ENCODE measurements around the gene ZSCAN31. TPM values are rescaled to one million over a fixed set of nuclear protein-coding genes. Genes with fewer than 3 reads are reported as not detected.

Gene ZSCAN31
- 1.3 TPM for polyA plus RNA-seq (2013, experiment 1 of 2)
- 1.2 TPM for polyA plus RNA-seq (2013, experiment 2 of 2)

- Histone ChIP-seq H3K27ac (ENCODE audit: low read length, poor library complexity, severe bottlenecking) (peak within 1 kb of the TSS; percentile 99), H4K8ac (ENCODE audit: low read length) (peak within 1 kb of the TSS; percentile 70)
These were observed at the start of gene ZSCAN31 for GRCh38 chr6:28335564-28336283. Gene ZSCAN31 (minus strand): TSS chr6:28336148. CDS start chr6:28329683, 6,465 bp downstream.

GRCh38 chr6:28384143-28384533 lies 48.2 kb upstream of the ZSCAN31 start:
- H4K91ac ChIP-seq (ENCODE audit: low read length): no peak overlapping the region
- no peaks in the 10 kb centered on the region for H3K27me3 ChIP-seq (ENCODE audit: control insufficient read depth in 1 of 2, insufficient read depth in 1 of 2, low read length in 2 of 2)
- peaks cover 27% of the 10 kb centered on the region for H3K79me1 ChIP-seq (replicated peaks; ENCODE audit: low read length, poor library complexity, severe bottlenecking)
- H3K4me2 ChIP-seq (ENCODE audit: low read length, poor library complexity, severe bottlenecking): no peak overlapping the region
- no peak overlapping the region for H3K23ac ChIP-seq (ENCODE audit: low read length in 2 of 2)
- no peak overlapping the region for H2BK120ac ChIP-seq (ENCODE audit: low read depth, low read length)
- peaks cover 8 to 67% of the 10 kb centered on the region in 2 experiments for H3K36me3 ChIP-seq (ENCODE audit: control insufficient read depth in 1 of 2, insufficient read depth in 2 of 2, low read depth in 1 of 2, low read length in 2 of 2)
- H3K4me3 ChIP-seq (ENCODE audit: insufficient read depth in 1 of 2, low read depth in 1 of 2, low read length in 2 of 2): no peak overlapping the region
- H3K4ac ChIP-seq (ENCODE audit: low read depth in 1 of 2, low read length in 2 of 2): peak overlapping the region in 1 of 2 experiments; percentile 15
- no peak overlapping the region for H2BK12ac ChIP-seq (ENCODE audit: low read length in 2 of 2)
- H2AFZ ChIP-seq (ENCODE audit: low read depth, low read length): no peak overlapping the region
- H3K4me1 ChIP-seq (ENCODE audit: control insufficient read depth, insufficient read depth, low read depth, low read length): peaks cover 1% of the 10 kb centered on the region
- no peak overlapping the region for H4K8ac ChIP-seq (ENCODE audit: low read length)
- no peak overlapping the region for H2AK5ac ChIP-seq (ENCODE audit: low read length, severe bottlenecking)
- H2BK15ac ChIP-seq (ENCODE audit: low read depth, poor library complexity, severe bottlenecking): no peak overlapping the region
- H2BK5ac ChIP-seq (ENCODE audit: low read depth, low read length, poor library complexity, severe bottlenecking): no peak overlapping the region
- 100% methylated on average over 1 of the region's 2 CpGs for WGBS
- peaks cover 11% of the 10 kb centered on the region for H3K9me3 ChIP-seq (ENCODE audit: control insufficient read depth, low read length)
- no peak overlapping the region for H3K14ac ChIP-seq (ENCODE audit: low read length in 2 of 2)
- no peak for DNase-seq
- H3K9ac ChIP-seq (ENCODE audit: low read length): no peak overlapping the region
- H3K18ac ChIP-seq (ENCODE audit: low read depth in 1 of 2, low read length in 2 of 2): no peak overlapping the region
- H3K27ac ChIP-seq (ENCODE audit: low read length, poor library complexity, severe bottlenecking): no peak overlapping the region

More at GRCh38 chr6:28335564-28336283, at the start of gene ZSCAN31:
- H3K23ac ChIP-seq (ENCODE audit: low read length in 2 of 2): peak within 1 kb of the TSS in 1 of 2 experiments; percentile 72
- H3K4me2 ChIP-seq (ENCODE audit: low read length, poor library complexity, severe bottlenecking): peak within 1 kb of the TSS; percentile 98
- H3K18ac ChIP-seq (ENCODE audit: low read depth in 1 of 2, low read length in 2 of 2): peak within 1 kb of the TSS; percentile 79 to 91
- H2AK5ac ChIP-seq (ENCODE audit: low read length, severe bottlenecking): peak within 1 kb of the TSS; percentile 92
- peak within 1 kb of the TSS; percentile 74 to 92 for H3K4me3 ChIP-seq (ENCODE audit: insufficient read depth in 1 of 2, low read depth in 1 of 2, low read length in 2 of 2)
- peak within 1 kb of the TSS; percentile 78 for H2BK120ac ChIP-seq (ENCODE audit: low read depth, low read length)
- H3K36me3 ChIP-seq (ENCODE audit: control insufficient read depth in 1 of 2, insufficient read depth in 2 of 2, low read depth in 1 of 2, low read length in 2 of 2): no peaks in the 10 kb centered on the region
- no peaks in the 10 kb centered on the region for H3K9me3 ChIP-seq (ENCODE audit: control insufficient read depth, low read length)
- H3K14ac ChIP-seq (ENCODE audit: low read length in 2 of 2): peak within 1 kb of the TSS in 1 of 2 experiments; percentile 11
- WGBS: under 1% methylated on average over 35 of the region's 35 CpGs
- H4K91ac ChIP-seq (ENCODE audit: low read length): peak within 1 kb of the TSS; percentile 64
- peak within 1 kb of the TSS; percentile 96 for H2BK5ac ChIP-seq (ENCODE audit: low read depth, low read length, poor library complexity, severe bottlenecking)
- H2BK15ac ChIP-seq (ENCODE audit: low read depth, poor library complexity, severe bottlenecking): peak within 1 kb of the TSS; percentile 97
- H3K4ac ChIP-seq (ENCODE audit: low read depth in 1 of 2, low read length in 2 of 2): peak within 1 kb of the TSS; percentile 35 to 77
- H3K9ac ChIP-seq (ENCODE audit: low read length): peak within 1 kb of the TSS; percentile 94
- peak; percentile 99 for DNase-seq
- peaks cover 2% of the 10 kb centered on the region for H3K79me1 ChIP-seq (replicated peaks; ENCODE audit: low read length, poor library complexity, severe bottlenecking)
- H2AFZ ChIP-seq (ENCODE audit: low read depth, low read length): peak within 1 kb of the TSS; percentile 61
- H3K4me1 ChIP-seq (ENCODE audit: control insufficient read depth, insufficient read depth, low read depth, low read length): peaks cover 3% of the 10 kb centered on the region
- H3K27me3 ChIP-seq (ENCODE audit: control insufficient read depth in 1 of 2, insufficient read depth in 1 of 2, low read length in 2 of 2): no peaks in the 10 kb centered on the region
- H2BK12ac ChIP-seq (ENCODE audit: low read length in 2 of 2): peak within 1 kb of the TSS in 1 of 2 experiments; percentile 49

GRCh38 chr6:28383235-28384142 lies 47.5 kb upstream of the ZSCAN31 start:
- H3K36me3 ChIP-seq (ENCODE audit: control insufficient read depth in 1 of 2, insufficient read depth in 2 of 2, low read depth in 1 of 2, low read length in 2 of 2): peaks cover 8 to 66% of the 10 kb centered on the region in 2 experiments
- whole genome bisulfite sequencing: 23% methylated on average over 31 of the region's 31 CpGs
- H3K4me2 ChIP-seq (ENCODE audit: low read length, poor library complexity, severe bottlenecking): peak overlapping the region; percentile 71
- H4K91ac ChIP-seq (ENCODE audit: low read length): peak overlapping the region; percentile 39
- peaks cover 18% of the 10 kb centered on the region for H3K9me3 ChIP-seq (ENCODE audit: control insufficient read depth, low read length)
- peak overlapping the region; percentile 86 for H3K9ac ChIP-seq (ENCODE audit: low read length)
- H3K4me3 ChIP-seq (ENCODE audit: insufficient read depth in 1 of 2, low read depth in 1 of 2, low read length in 2 of 2): peak overlapping the region; percentile 62 to 75
- H2AK5ac ChIP-seq (ENCODE audit: low read length, severe bottlenecking): no peak overlapping the region
- peak overlapping the region in 1 of 2 experiments; percentile 81 for H3K4ac ChIP-seq (ENCODE audit: low read depth in 1 of 2, low read length in 2 of 2)
- peaks cover 1% of the 10 kb centered on the region for H3K4me1 ChIP-seq (ENCODE audit: control insufficient read depth, insufficient read depth, low read depth, low read length)
- no peak overlapping the region for H2BK12ac ChIP-seq (ENCODE audit: low read length in 2 of 2)
- no peaks in the 10 kb centered on the region for H3K27me3 ChIP-seq (ENCODE audit: control insufficient read depth in 1 of 2, insufficient read depth in 1 of 2, low read length in 2 of 2)
- H2BK15ac ChIP-seq (ENCODE audit: low read depth, poor library complexity, severe bottlenecking): peak overlapping the region; percentile 69
- H3K14ac ChIP-seq (ENCODE audit: low read length in 2 of 2): peak overlapping the region in 1 of 2 experiments; percentile 53
- H2AFZ ChIP-seq (ENCODE audit: low read depth, low read length): no peak overlapping the region
- DNase-seq: peak; percentile 92
- peak overlapping the region; percentile 98 for H4K8ac ChIP-seq (ENCODE audit: low read length)
- no peak overlapping the region for H2BK5ac ChIP-seq (ENCODE audit: low read depth, low read length, poor library complexity, severe bottlenecking)
- peak overlapping the region; percentile 76 for H3K27ac ChIP-seq (ENCODE audit: low read length, poor library complexity, severe bottlenecking)
- H3K23ac ChIP-seq (ENCODE audit: low read length in 2 of 2): no peak overlapping the region
- H2BK120ac ChIP-seq (ENCODE audit: low read depth, low read length): peak overlapping the region; percentile 34
- peaks cover 24% of the 10 kb centered on the region for H3K79me1 ChIP-seq (replicated peaks; ENCODE audit: low read length, poor library complexity, severe bottlenecking)
- H3K18ac ChIP-seq (ENCODE audit: low read depth in 1 of 2, low read length in 2 of 2): peak overlapping the region; percentile 71 to 94

Measured in mesenchymal stem cell (in vitro differentiated cells and primary cell).